Hair follicular keratinocyte (primary cell): ENCODE results near the gene TMEM14C. TPM values are rescaled to one million over a fixed set of nuclear protein-coding genes. Genes with fewer than 3 reads are reported as not detected.

Source experiments
- total RNA-seq: library from RNA; depleted of rRNA; stranded (reverse); fragments of >200 nt; gene quantifications from 2 replicates; pipeline ENCODE4 v1.2.3, GENCODE V29; 2015

Gene TMEM14C
- 187 and 241 TPM in 2 replicates for total RNA-seq

GRCh38 chr6:10722820-10723566 is at the start of gene TMEM14C:
TSS of gene TMEM14C (plus strand) at chr6:10723070. CDS start at chr6:10724614, 1,544 bp downstream.

DNA sequence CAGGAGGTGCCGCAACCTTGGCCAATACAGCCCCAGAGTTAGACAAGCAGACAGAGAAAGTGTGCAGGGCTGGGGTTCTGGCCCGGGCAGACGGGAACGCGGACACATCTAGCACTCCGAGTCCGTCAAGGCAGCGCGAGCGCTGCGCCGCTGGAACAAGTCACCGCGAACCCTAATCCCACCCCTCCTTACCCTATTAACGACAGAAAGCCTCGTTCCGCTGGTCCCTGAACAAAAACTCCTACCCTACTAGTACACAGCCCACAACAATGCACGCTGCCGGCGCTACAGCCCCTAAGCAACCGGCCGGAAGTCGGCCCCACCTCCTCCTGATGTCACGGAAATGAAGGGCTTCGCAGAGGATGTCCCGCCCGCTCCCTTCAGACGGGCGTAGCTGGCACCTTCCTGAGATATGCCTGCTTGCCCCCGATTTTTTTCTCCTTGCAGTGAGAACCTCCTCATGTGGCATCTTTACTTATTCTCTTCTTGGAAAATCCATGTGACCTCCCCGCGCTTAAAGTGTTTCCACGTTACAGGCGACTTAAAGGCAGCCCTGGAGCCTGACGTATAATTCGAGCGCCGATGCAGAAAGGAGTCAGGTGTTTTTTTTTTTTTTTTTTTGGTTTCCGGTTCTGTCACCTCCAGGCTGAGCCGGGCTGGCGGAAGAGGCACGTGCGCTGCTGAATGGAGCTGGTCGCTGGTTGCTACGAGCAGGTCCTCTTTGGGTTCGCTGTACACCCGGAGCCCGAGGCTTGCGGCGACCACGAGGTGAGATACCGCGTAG is 28.4 kb upstream of the TMEM14C start, which contains the start of the genes C6orf52 and PAK1IP1:
C6orf52 (minus strand) TSS at position 315 of the 784 bp plus-strand sequence. CDS start 7,066 bp downstream, outside the sequence.
PAK1IP1 (plus strand) TSS at position 671 of the 784 bp plus-strand sequence; CDS start at position 685, 14 bp downstream.

DNA sequence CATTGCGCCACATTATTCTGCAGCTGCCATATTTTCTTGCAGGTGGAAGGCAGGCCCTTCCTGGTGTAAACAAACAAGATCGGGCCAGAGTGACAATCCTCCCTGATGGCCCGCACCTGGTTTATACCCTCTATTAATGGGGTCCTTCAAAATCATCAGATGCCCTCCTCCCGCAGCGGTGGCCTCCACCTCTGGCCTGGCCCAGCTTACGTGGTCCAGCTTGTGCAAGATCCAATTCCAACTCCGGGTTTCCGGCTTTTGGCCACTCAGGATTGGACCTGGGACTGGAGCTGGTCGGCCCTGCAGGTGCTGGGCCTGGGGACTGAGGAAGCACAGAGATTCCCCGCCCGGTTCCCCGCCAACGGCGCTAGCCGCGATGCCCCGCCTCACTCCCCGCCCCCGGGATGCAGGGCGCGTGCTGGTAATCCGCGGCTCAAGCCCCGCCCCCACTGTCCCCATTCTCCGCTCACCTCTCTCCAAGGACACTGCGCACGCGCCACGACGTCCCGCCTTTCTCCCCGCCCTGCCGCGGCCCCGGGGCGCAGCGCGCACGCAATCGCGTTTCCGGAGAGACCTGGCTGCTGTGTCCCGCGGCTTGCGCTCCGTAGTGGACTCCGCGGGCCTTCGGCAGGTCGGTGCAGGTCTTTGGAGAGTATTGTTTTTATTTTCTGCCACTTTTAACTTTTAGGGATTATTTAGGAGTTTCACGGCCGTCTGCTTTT is 24.5 kb downstream of the TMEM14C start, which contains the start of gene TMEM14B:
TMEM14B (plus strand) TSS at position 555 of the 722 bp plus-strand sequence. CDS start 1,441 bp downstream, outside the sequence.

Other genes with a start within 250 kb of the TMEM14C start
- gene GCNT2, start 201.7 kb upstream of the TMEM14C start, total RNA-seq: 0.57 and 1.4 TPM in 2 replicates
- gene C6orf52, start 28.5 kb upstream of the TMEM14C start, total RNA-seq: 1.0 and 3.1 TPM in 2 replicates
- 19.4 and 27.5 TPM in 2 replicates for gene PAK1IP1, start 28.1 kb upstream of the TMEM14C start, total RNA-seq
- 76.3 and 78.1 TPM in 2 replicates for gene TMEM14B, start 24.7 kb downstream of the TMEM14C start, total RNA-seq
- 0.04 TPM in 1 of 2 replicates, not detected in the other for gene MAK, start 115.5 kb downstream of the TMEM14C start, total RNA-seq
- not detected in 2 replicates for gene GCM2, start 159.0 kb downstream of the TMEM14C start, total RNA-seq
- gene SYCP2L, start 164.0 kb downstream of the TMEM14C start, total RNA-seq: 0.23 and 0.61 TPM in 2 replicates